Keratinocyte (primary cell): ENCODE data around the gene RTN1. TPM values are rescaled to one million over a fixed set of nuclear protein-coding genes. Genes with fewer than 3 reads are reported as not detected.

Experiments used
- DNase-seq: peaks from one replicate; pipeline ENCODE4 v3.0.0-alpha.2; 2011; ENCODE audit warnings: low read depth, missing footprints, low spot score
- FAIRE-seq: peaks from 2 replicates; lab custom pipeline; 2011; peaks lifted over from hg19 to GRCh38; lab: Jason Lieb, UNC
- H2AFZ ChIP-seq: 2 replicates; pipeline ENCODE4 v1.6.0; 2012; ENCODE audit warnings: low read length, control low read depth, inconsistent platforms; ENCODE audit not compliant: control insufficient read depth
- H3K27ac ChIP-seq: 2 replicates; pipeline ENCODE4 v1.5.1; 2011; ENCODE audit warnings: low read length; ENCODE audit not compliant: control insufficient read depth, insufficient read depth
- H3K27me3 ChIP-seq: 3 replicates; pipeline ENCODE4 v1.6.0; 2011; ENCODE audit warnings: low read length; ENCODE audit not compliant: control insufficient read depth, insufficient read depth; ENCODE audit errors: extremely low read depth
- H3K36me3 ChIP-seq, 2 experiments: 2 replicates in 1 of 2; 3 replicates in 1 of 2; pipeline ENCODE4 v1.5.1; 2011; ENCODE audit warnings: low read length in 2 of 2, mild to moderate bottlenecking in 1 of 2; ENCODE audit not compliant: control insufficient read depth in 2 of 2, insufficient read depth in 2 of 2; ENCODE audit errors: extremely low read depth in 1 of 2
- H3K4me1 ChIP-seq: 3 replicates; pipeline ENCODE4 v1.5.1; 2011; ENCODE audit warnings: low read length; ENCODE audit not compliant: control insufficient read depth, insufficient read depth; ENCODE audit errors: extremely low read depth
- H3K4me2 ChIP-seq: 3 replicates; pipeline ENCODE4 v1.6.0; 2011; ENCODE audit warnings: low read depth, low read length; ENCODE audit not compliant: control insufficient read depth, insufficient read depth; ENCODE audit errors: extremely low read depth
- H3K4me3 ChIP-seq, 3 experiments: fragments of 200-600 bp in 1 of 3; sonication (generic) in 1 of 3; 2 replicates in 2 of 3; 3 replicates in 1 of 3; pipeline ENCODE4 v1.5.1; 2011 to 2016; ENCODE audit warnings: low read length in 3 of 3, mild to moderate bottlenecking in 3 of 3, control low read depth in 2 of 3, inconsistent platforms in 1 of 3, low read depth in 1 of 3, mixed read lengths in 1 of 3, mixed run types in 1 of 3, moderate library complexity in 1 of 3; ENCODE audit not compliant: control insufficient read depth in 2 of 3, insufficient read depth in 2 of 3; ENCODE audit errors: extremely low read depth in 1 of 3
- H3K79me2 ChIP-seq: 2 replicates; pipeline ENCODE4 v1.6.0; 2012; ENCODE audit warnings: low read length; ENCODE audit not compliant: control insufficient read depth, insufficient read depth
- H3K9ac ChIP-seq: 3 replicates; pipeline ENCODE4 v1.6.0; 2011; ENCODE audit warnings: low read length; ENCODE audit not compliant: control insufficient read depth, insufficient read depth; ENCODE audit errors: extremely low read depth
- H3K9me1 ChIP-seq: 3 replicates; pipeline ENCODE4 v1.6.0; 2011; ENCODE audit warnings: low read length; ENCODE audit not compliant: control insufficient read depth, insufficient read depth; ENCODE audit errors: extremely low read depth
- H3K9me3 ChIP-seq: 2 replicates; pipeline ENCODE4 v1.5.1; 2012; ENCODE audit warnings: low read depth, low read length; ENCODE audit not compliant: control insufficient read depth
- H4K20me1 ChIP-seq: 3 replicates; pipeline ENCODE4 v1.6.0; 2011; ENCODE audit warnings: low read length; ENCODE audit not compliant: control insufficient read depth, insufficient read depth; ENCODE audit errors: extremely low read depth
- CTCF ChIP-seq, 3 experiments: IDR thresholded peaks in 1 of 3; conservative IDR thresholded peaks in 1 of 3; optimal IDR thresholded peaks in 1 of 3; 2 replicates in 2 of 3; 3 replicates in 1 of 3; pipeline versions ENCODE3 to v1.5.1; 2011; ENCODE audit warnings: low read length in 3 of 3, mild to moderate bottlenecking in 3 of 3, moderate library complexity in 2 of 3, control low read depth in 1 of 3, inconsistent platforms in 1 of 3; ENCODE audit not compliant: insufficient read depth in 2 of 3; ENCODE audit errors: extremely low read depth in 1 of 3
- EZH2 ChIP-seq: IDR thresholded peaks from one replicate; pipeline ENCODE4 v1.6.1; 2012; ENCODE audit warnings: inconsistent platforms, mild to moderate bottlenecking, low read length, moderate library complexity
- dilution Hi-C: fragments of 300-500 bp; cut with MboI; formaldehyde crosslinking; loops from one replicate; pipeline ENCODE4 v1.7.0; 2020; ENCODE audit warnings: low sequenced_read_pairs; ENCODE audit not compliant: extremely low pct_ligation_motif_present
- polyA plus RNA-seq, 5 experiments: library from polyadenylated mRNA; depleted of rRNA in 3 of 5; stranded (reverse) in 3 of 5; stranded (forward) in 1 of 5; unstranded in 1 of 5; fragments of >200 nt; gene quantifications; 1 replicate in 1 of 5; 2 replicates in 3 of 5; 3 replicates in 1 of 5; pipeline versions ENCODE4 v1.2.1 to v1.2.3, GENCODE V29; 2011 to 2012; ENCODE audit warnings: missing spikeins in 2 of 5, low read depth in 1 of 5, low replicate concordance in 1 of 5

RTN1 gene
- polyA plus RNA-seq, 1 donor (not counting 4 experiments of a cell fraction or from before 2014, with no cell fraction given): 0.05 TPM

DNA sequence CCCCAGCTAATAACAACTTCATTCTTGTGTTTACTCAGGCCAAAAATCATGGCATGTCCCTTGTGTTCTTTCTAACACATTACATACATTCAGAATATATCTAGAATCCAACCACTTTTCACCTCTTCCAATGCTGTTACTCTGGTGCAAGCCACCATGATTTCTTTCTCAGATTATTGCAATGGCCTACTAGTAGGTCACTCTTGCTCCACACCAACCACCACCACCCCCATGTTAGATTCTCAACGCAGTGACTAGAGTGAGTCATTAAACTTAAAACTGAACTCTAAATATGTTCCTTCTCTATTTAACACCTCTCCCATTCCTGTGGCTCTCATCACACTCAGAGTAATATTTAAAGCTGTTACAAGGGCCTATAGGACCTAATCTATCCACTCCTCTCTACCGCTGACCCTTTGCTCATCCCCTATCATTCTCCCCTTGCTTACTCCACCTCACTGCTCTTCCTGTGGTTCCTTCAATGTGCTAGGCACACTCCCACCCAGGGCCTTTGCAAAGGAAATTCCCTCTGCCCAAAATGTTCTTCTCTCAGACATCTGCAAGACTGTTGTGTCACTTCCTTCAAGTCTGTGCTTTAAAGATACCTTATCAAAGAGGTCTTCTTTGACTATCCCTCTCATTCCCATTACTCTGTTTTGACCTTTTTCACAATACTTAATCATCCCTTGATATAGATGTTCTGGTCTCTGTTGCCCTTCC, 6.6 kb downstream of the RTN1 start:
- Histone ChIP-seq H4K20me1 (no peaks in the 10 kb centered on the region), H3K36me3 (no peaks in the 10 kb centered on the region), H3K79me2 (no peaks in the 10 kb centered on the region), H2AFZ (no peak overlapping the region), H3K9me3 (no peaks in the 10 kb centered on the region), H3K4me1 (no peaks in the 10 kb centered on the region), H3K27me3 (peaks cover 1% of the 10 kb centered on the region), H3K4me3 (no peak overlapping the region), H3K27ac (no peak overlapping the region), H3K9me1 (no peaks in the 10 kb centered on the region), H3K9ac (no peak overlapping the region), H3K4me2 (no peak overlapping the region)
- no peak for TF ChIP-seq CTCF (optimal IDR thresholded peaks at IDR 0.05 in 1 of 3, IDR thresholded peaks at IDR 0.05 in 1 of 3, conservative IDR thresholded peaks at IDR 0.05 in 1 of 3; ENCODE audit: extremely low read depth in 1 of 3, insufficient read depth in 2 of 3, low read length in 3 of 3)
- no peak for TF ChIP-seq EZH2
- dilution Hi-C loops: no loop called here
- no peak for DNase-seq
- FAIRE-seq: no peak

- H3K9me1 ChIP-seq: no peaks in the 10 kb centered on the region
Observed at GRCh38 chr14:59857328-59857727, 13.2 kb downstream of the RTN1 start.

More at GRCh38 chr14:59857328-59857727, 13.2 kb downstream of the RTN1 start:
- Histone ChIP-seq H3K9me3 (no peaks in the 10 kb centered on the region), H3K9ac (no peak overlapping the region), H2AFZ (no peak overlapping the region), H3K4me1 (no peaks in the 10 kb centered on the region), H3K4me3 (no peak overlapping the region), H3K27ac (no peak overlapping the region), H3K27me3 (no peaks in the 10 kb centered on the region), H3K79me2 (no peaks in the 10 kb centered on the region), H4K20me1 (no peaks in the 10 kb centered on the region), H3K4me2 (no peak overlapping the region), H3K36me3 (no peaks in the 10 kb centered on the region)
- TF ChIP-seq CTCF (optimal IDR thresholded peaks at IDR 0.05 in 1 of 3, IDR thresholded peaks at IDR 0.05 in 1 of 3, conservative IDR thresholded peaks at IDR 0.05 in 1 of 3; ENCODE audit: extremely low read depth in 1 of 3, insufficient read depth in 2 of 3, low read length in 3 of 3): no peak
- no peak for DNase-seq
- FAIRE-seq: no peak
- dilution Hi-C loops: no loop called here
